KG1 (cell line): ENCODE results near the gene ST6GAL1.
"Not testable (repeated sequence)": the region's sequence is repeated elsewhere in the genome, so short reads cannot be mapped to it uniquely, and the experiment has no call there.

ENCODE experiments used
- DNase-seq: peaks from one replicate; lab custom pipeline; 2025; lab: John Stamatoyannopoulos, UW

Gene ST6GAL1

DNA sequence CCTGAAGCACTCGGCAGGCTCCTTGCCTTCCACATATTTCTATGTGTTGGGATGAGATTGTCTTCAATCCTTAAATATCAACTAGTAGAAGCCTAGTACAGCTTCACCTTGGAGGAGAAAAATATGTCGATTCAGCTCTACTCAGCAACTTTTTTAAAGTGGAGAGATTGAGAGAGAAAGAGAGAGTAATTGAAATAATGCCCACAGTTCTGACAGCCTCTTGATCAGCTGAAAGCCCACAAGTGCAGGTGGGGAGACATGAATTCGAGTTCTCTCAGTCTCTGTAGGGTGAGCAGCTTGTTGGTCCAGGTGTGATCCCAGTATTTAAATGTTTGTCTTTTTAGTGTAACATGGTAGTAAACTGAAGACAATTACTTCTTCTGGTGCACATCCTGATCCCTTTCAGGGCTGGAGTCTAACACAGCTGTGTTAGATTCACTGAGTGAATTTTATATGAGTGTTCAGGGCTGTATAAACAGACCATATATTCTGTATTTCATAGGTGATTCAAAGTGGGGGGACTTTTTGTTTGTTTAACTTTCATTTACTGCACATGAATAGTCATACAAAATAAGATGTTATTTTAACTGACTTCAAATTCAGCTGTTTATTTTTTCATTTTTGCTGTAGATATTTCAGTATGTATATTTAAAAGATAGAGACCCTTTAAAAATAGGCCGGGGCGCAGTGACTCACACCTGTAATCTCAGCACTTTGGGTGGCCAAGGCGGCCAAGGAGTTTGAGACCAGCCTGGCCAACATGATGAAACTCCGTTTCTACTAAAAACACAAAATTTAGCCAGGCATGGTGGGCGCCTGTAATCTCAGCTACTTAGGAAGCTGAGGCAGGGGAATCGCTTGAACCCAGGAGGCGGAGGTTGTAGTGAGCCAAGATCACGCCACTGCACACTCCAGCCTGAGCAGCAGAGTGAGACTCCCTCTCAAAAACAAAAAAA is 64.0 kb downstream of the ST6GAL1 start:
- DNase-seq: no peak

DNA sequence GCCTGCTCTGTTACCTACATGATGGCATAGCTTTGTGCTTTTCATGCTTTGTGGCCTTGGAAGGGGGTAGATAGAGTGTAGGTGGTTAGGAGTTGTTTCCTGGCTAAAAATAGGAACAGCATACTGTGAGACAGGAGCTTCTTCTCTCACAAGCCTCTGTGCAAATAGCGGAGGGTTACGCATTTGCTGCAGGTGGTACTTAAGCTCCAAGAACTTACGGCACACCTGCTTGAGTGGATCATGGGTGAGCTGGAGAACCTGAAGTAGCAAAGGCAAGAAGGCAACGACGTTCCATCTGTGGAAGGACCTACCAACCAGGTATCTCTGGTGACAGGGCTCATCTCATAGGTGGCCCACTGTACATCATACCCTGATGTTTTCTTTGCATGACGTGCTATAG is 66.0 kb downstream of the ST6GAL1 start:
- DNase-seq: no peak

DNA sequence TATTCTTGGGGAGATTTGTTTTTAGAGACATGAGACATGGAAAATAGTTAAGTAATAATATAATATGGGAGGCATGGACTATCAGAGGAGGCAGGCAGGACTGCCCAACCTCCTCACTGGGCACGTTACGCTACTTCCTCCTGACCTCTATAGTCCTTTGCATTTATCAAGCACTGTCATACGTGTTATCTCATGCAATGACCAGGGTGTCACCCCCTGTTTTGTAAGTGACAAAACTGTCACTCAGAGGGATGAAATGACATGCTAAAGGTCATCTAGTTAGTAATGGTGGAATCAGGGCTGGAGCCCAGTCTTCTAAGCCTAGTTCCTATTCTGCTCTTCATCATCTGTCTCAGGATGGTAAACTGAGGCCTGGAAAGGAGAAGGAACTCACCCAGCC is 66.7 kb downstream of the ST6GAL1 start:
- no peak for DNase-seq

DNA sequence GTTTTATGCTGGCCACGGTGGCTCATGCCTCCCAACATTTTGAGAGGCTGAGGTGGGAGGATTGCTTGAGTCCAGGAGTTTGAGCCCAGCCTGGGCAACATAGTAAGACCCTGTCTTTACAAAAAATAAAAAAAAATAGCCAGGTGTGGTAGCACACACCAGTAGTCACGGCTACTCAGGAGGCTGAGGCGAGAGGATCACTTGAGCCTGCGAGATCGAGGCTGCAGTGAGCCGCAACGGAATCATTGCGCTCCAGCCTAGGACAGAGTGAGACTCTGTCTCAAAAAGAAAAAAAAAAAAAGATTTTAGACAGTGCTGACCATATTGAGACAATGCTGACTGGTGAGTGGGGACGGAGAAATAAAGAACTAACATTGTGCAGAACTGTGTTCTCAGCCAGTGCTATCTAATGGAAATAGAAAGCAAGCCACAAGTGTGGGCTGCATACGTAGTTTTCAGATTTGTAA is 67.2 kb downstream of the ST6GAL1 start:
- no peak for DNase-seq

DNA sequence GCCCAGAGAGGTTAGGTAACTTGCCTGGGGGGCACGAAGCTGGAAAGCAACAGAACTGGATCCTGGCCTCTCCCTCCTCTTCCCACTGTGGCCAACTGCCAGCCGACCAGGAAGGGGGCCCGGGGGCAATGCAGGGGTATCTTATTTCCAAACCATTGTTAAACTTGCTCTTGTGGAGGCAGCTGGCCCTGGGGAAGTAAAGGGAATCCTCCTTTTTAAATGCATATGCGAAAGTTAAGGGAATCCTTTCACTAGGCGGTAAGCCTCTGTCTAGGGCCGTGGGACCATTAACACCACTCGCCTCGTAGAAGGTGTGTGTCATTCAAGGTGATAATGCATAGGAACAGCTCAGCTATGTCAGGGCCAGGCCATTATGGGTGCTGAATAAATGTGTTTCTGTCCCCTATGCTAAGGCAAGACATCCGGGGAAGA is 68.6 kb downstream of the ST6GAL1 start:
- no peak for DNase-seq

DNA sequence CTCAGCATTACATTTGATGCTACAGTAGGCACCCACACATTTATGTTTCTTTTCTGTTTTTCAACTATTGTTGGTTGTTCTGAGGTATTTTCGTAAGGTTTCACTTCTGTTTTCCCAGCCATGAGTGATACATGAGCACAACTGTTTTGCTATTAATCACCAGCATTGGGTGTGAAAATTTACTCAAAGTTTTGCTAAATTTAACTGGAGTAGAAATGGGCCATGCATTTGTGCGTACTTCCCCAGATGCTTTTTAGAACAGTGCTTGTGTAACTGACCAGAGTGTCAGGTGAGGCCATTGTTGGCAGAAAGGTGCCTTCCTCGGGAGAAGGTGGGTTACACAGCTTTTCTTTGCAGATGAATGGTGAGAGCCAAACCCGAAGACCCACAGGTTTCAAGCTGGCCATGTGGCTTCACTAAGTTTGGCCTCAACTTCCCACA is 70.4 kb downstream of the ST6GAL1 start:
- no peak for DNase-seq

DNA sequence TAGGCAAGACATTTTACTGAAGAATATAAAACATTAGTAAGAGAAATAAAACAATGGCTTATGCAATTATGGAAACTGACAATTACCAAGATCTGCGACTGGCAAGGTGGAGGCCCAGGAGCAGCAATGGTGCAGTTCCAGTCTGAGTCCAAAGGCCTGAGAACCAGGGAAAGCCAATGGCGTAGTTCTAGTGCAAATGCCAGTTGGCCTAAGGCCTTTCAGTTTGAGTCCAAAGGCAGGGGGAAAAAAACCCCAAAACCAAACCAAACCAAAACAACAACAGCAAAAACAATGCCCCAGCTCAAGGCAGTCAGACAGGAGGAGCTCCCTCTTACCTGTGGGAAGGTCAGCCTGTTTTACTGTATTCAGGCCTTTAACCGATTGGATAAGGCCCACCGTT is 72.6 kb downstream of the ST6GAL1 start:
- DNase-seq: no peak

DNA sequence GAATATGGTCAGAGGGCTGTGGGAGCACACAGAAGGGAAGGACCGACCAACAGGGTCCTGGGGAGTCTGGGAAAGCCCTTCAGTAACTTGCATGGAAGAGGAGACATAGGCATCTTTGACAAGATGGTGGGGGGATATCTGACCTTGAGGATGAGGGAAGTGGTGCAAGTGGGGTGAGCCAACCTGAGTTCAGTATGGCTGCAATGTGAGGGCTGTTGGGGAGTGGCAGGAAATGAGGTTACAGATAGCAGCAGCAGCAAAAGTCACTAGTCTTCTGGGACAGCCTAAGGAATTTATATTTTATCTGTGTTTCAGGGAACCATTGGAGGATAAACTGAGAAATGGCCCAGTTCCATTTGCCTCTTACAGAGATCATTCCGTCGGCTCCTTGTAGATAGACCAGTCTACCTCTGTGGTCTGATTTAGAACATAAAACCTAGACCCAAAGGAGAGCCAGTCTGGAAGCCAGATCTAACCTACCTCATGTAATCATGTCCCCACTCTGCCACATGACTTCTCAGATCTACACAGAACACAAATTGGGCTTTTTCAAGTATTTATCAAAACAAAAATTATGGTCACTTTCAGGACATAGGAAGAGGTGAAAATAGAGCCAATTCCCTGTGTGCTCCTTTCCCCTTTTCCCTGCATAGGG is 75.6 kb downstream of the ST6GAL1 start:
- DNase-seq: no peak

DNA sequence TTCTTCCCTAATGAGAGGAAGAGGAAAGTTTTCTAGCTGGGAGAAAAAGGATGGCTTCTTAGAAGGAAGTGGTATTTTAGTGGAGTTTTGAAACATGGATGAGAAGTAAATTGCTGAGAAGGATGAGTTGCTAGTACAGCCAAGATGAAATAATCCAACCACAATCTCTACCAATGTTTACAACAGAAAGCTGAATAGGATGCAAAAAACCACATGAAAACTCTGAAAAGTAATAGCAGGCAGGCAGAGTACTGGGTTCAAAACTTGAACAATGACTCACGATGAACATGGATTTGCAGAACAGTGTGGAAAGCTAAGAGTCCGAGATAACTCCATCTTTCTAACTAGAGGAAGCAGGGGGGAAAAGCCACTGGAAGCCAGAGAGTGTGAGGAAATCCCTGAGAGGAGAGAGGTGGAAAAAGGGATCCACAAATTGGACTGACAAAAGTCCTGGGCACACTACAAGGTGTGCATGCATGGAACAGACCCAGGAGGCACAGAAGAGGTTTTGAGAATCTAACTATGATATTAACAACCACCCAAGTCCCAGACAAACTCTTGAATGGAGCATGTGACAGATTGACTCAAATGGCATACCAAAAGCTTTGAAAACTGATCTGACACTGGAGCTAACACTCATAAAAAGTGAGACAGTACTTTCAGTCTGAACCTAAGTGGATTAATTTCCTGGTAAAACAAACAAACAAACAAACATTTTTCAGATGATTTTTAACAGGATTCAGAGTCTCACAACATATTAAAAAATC is 76.7 kb downstream of the ST6GAL1 start:
- no peak for DNase-seq

DNA sequence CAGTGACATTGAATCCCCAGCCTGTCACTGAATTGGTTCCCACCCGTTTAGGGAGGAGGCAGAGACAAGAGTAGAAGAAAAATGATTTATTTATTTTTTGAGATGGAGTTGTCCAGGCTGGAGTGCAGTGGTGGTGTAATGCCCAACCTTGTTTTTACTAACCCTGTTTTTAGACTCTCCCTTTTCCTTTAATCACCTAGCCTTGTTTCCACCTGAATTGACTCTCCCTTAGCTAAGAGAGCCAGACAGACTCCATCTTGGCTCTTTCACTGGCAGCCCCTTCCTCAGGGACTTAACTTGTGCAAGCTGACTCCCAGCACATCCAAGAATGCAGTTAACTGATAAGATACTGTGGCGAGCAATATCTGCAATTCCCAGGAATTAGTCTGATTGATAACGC is 80.1 kb downstream of the ST6GAL1 start:
- DNase-seq: not testable (repeated sequence)

DNA sequence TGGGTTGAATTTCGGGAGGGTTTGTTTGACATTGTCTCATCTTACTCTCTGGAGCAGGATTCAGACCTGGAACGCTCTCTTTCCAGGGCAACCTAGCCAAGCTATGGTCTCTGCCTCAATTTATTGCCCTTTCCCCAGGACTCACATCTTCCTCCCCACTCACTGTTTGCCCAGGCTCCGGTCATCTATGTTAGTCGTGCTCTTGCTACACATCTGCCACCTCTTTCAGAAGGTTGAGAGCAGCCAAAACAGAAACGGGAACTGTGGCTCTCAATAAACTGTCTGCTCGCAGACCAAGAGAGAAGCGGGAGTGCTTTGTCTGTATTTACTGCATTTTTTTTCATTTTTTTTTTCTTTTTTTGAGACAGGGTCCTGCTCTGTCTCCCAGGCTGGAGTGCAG is 81.6 kb downstream of the ST6GAL1 start:
- no peak for DNase-seq

DNA sequence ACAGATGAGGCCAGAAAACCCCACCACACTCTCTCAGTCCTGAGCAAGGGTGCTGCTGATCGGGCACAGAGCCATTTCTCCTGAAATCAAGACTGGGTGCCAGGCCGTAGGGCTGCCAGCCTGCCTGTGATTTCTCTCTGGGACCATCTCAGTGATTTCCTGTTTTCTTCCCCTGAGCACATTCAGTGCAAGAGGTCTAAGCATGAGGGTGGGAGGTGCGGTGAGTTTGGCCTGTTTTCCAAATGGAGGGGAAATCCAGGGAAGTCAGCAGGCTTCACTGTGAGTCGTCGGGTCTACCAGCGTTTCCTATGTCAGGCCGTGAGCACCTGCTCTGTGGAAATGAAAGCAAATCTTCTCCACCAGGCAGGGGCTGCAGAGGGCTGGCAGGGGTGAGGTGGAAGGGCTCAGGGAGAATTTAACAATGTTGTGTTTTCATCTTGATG is 82.3 kb downstream of the ST6GAL1 start:
- no peak for DNase-seq

DNA sequence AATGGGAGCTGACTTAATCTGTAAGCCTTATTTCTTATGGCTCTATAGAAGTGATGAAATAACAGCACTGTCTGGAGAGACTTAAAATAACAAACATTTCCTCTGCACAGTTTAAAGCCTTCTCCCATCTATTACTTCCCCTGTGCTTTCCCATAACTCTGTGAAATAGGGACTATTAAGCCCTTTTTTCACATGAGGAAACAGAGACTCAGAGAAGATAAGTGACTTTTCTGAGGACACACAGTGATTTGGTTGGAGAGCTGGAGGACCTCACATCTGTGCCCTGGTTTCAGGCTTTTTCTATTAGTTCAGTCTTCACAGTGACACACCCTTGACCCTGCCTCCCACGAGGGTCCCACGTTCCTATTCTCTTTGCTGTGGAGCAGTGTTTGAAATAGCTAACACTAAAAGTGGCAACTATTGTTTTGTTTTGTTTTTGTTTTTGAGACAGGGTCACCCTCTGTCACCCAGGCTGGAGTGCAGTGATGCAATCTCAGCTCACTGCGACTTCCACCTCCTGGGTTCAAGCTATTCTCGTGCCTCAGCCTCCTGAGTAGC is 82.9 kb downstream of the ST6GAL1 start:
- DNase-seq: no peak

DNA sequence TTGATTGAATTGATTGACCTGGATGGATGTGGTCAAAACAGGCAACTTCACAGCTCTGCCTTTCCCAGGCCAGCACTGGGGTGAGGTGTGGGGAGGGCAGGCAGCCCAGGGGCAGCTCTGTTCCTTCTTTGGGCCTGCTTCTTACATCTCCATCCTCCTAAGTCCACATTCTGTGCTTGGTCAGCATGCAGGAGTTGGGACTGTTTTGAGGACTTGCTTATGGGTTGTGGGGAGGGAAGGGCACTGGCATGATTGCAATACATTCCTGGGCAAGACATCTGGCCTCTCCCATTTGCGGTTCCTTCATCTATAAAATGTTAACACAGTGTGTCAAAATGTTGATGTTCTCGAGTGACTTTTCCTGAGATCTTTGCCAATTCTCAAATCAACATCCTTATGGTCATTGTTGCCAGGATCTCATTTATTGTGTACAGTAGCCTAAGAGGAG is 84.1 kb downstream of the ST6GAL1 start:
- DNase-seq: no peak

DNA sequence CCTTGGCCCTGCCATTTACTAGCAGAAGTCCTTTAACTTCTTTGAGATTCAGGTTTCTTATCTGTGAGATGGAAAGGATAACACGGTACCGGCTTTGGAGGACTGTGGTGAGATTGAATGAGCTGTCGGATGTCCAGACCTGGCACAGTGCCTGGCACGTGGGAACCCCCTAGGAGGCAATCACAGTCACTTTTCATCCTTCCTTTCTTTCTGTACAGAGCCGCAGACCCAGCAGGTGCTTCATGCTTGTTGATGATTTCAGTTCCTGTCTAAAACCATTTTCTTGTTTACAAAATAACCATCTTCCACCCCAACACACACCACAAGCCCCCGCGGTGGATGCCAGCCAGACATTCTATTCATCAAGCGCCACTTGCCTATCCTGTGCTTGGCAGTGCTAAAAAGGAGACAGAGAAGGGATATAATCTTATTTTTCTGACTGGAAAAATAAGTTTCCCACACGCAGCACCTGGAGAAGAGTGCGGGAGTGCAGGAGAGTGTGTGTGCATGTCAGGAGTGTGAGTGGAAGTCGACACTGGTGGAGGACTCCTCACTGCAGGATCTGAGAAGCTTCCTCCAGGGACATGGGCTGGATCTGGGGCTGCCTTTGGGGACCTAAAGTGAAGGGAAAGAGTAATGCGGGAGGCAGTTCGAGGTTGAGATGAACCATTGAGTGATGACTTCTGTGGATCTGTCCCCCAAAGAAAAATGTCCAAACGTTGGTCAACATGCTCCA is 85.7 kb downstream of the ST6GAL1 start:
- no peak for DNase-seq

DNA sequence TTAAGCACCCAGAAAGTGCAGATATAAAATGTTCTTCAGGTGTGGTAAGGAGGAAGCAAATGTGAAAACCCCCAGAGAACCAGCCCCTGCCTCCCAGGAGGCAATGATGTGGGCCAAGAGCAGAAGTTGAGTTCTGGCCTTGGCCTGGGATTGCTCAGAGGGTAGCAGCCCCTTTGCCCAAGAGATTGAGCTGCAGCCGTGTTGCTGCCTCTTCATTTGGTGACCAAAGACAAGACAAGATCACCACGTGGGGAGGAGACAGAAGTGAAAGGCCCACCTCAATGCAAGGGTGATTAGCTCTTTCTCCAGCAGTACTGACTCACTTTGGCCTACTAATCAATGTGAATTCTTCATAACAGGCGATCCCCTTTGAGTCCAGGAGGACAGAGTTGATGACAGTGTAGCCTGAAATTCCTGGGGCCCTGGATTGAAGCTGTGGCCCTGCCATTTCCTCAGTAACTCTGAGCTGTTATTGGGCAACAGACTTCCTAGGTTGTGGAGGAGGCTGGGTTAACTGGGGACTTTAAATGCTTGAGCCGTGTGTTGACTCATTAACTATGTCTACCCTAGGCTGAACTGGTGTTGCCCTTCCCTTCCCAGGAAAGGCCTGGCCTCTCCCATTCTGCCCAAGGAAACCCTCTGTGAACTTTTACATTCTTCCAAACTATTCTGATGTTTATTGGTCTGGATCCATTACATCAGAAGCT is 86.5 kb downstream of the ST6GAL1 start:
- DNase-seq: no peak

DNA sequence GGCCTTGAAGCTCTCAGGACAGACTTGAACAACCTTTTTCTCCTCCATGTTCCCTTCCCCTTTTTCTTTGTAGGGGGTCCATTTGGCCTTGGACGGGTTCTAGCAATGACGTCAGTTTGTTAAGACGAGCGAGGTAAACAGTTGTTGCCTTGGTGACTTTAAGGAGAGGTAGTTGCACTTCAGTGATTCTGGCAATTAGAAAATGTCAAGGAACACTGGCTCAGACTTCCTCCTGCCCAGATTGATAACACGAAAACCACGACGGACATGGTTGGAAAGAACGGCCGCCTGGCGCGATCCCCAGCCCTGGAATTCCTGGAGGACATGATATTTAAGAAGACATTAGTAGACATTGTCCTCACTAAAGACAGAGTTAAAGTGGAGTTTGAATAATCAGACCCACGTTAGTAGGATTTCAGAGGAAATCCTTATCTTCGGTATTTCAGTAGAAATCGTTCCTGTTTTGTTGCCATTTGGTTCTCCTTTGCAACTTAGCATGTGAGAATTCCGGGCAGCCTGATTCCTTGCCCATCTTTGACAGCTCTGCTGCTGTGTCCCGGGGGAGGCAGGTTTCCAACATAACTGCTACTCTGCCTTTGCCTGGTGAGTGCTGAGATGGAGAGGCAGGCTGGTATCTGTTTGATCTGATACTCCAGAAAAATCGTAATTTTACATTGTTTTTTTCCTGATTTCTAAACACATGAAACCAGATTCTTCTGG is 87.3 kb downstream of the ST6GAL1 start:
- no peak for DNase-seq

DNA sequence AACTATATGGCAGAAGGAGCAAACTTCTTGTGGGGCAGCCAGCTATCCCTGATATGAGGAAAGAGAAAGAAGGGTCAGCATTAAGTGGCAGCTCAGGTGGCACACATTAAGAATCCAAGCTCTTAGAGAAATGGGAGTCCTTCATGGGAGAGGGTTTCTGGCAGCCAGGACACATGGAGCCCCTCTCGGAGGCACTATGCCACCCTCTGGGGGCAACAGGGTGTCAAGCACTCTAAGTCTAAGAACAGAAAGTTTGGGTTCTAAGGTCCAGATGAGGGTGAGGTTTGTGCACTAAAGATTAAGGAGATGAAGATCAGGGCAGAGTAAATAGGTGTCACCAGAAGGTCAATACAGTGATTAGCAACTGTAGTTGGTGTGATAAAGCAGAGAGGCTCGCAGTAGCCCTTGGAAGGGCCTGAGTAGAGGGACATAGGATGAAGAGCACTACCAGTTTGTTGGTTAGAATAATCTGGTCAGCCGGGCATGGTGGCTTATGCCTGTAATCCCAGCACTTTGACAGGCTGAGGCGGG is 89.3 kb downstream of the ST6GAL1 start:
- DNase-seq: no peak

DNA sequence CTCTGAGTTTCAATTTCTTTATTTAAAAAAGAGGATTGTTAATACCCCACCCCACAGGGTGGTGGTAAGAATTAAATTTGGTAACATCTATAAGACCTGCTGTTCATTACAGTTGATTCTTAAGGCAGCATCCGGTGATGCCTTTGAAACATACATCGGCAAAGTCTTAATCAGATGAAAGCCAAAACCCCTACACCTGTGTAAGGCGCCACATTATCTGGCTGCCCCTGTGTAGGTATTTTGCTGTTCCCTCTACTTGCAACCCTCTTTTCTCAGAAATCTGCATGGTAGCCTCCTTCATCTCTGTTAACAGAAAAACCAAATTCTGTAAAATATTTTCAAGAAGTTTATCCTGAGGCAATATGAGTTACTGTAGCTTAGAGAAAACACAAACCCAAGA is 90.0 kb downstream of the ST6GAL1 start:
- DNase-seq: no peak
